ENCODE results near the gene BSPRY. TPM values are rescaled to one million over a fixed set of nuclear protein-coding genes. Genes with fewer than 3 reads are reported as not detected.

BSPRY gene
- total RNA-seq, result 10 to 100 TPM in 1 of 2 donors, 1 to 10 TPM in 1; 7.7 to 29.6 TPM

- ATAC-seq (peak; percentile 49 to 58), DNase-seq (ENCODE audit: low spot score in 2 of 2) (peak; percentile 53 to 64)
- Mint-ChIP-seq H3K36me3 (peaks cover 0 to 12% of the 10 kb centered on the region in 2 donors), H3K9me3 (no peaks in the 10 kb centered on the region), H3K27ac (peak within 1 kb of the TSS; percentile 78 to 93)
Measured at GRCh38 chr9:113349445-113350094, at the start of gene BSPRY. Gene BSPRY (plus strand): TSS chr9:113349541. CDS start chr9:113349580, 39 bp downstream.

- H3K27ac Mint-ChIP-seq, result no peak overlapping the region
- no peaks in the 10 kb centered on the region for H3K36me3 Mint-ChIP-seq
- no peak for DNase-seq (ENCODE audit: low spot score in 2 of 2)
- no peaks in the 10 kb centered on the region for H3K9me3 Mint-ChIP-seq
- ATAC-seq, result no peak
Measured at GRCh38 chr9:113299800-113300292, 49.5 kb upstream of the BSPRY start.

- Mint-ChIP-seq H3K36me3 (no peaks in the 10 kb centered on the region), H3K9me3 (no peaks in the 10 kb centered on the region), H3K27ac (no peak overlapping the region)
- ATAC-seq (no peak), DNase-seq (ENCODE audit: low spot score in 2 of 2) (no peak)
Measured at GRCh38 chr9:113301548-113301947, 47.8 kb upstream of the BSPRY start.

GRCh38 chr9:113302792-113303418 is 46.4 kb upstream of the BSPRY start, which contains the start of gene RNF183:
Gene RNF183 (minus strand): TSS chr9:113303376. CDS start chr9:113298184, 5,192 bp downstream.
- DNase-seq (ENCODE audit: low spot score in 2 of 2), result no peak
- Mint-ChIP-seq H3K27ac (no peak within 1 kb of the TSS), H3K9me3 (no peaks in the 10 kb centered on the region), H3K36me3 (no peaks in the 10 kb centered on the region)
- no peak for ATAC-seq

- Mint-ChIP-seq H3K36me3 (no peaks in the 10 kb centered on the region), H3K9me3 (no peaks in the 10 kb centered on the region), H3K27ac (no peak overlapping the region)
- ATAC-seq (no peak), DNase-seq (ENCODE audit: low spot score in 2 of 2) (no peak)
Measured at GRCh38 chr9:113306566-113306965, 42.8 kb upstream of the BSPRY start.

GRCh38 chr9:113307396-113307975 is 41.9 kb upstream of the BSPRY start:
- ATAC-seq (no peak), DNase-seq (ENCODE audit: low spot score in 2 of 2) (no peak)
- Mint-ChIP-seq H3K36me3 (no peaks in the 10 kb centered on the region), H3K9me3 (no peaks in the 10 kb centered on the region), H3K27ac (no peak overlapping the region)

GRCh38 chr9:113309204-113309813 is 40.0 kb upstream of the BSPRY start:
- Mint-ChIP-seq H3K27ac (no peak overlapping the region), H3K36me3 (no peaks in the 10 kb centered on the region), H3K9me3 (no peaks in the 10 kb centered on the region)
- no peak for DNase-seq (ENCODE audit: low spot score in 2 of 2)
- ATAC-seq, result no peak

GRCh38 chr9:113310538-113310937 is 38.8 kb upstream of the BSPRY start:
- DNase-seq (ENCODE audit: low spot score in 2 of 2) (no peak), ATAC-seq (no peak)
- H3K36me3 Mint-ChIP-seq, result no peaks in the 10 kb centered on the region
- no peaks in the 10 kb centered on the region for H3K9me3 Mint-ChIP-seq
- no peak overlapping the region for H3K27ac Mint-ChIP-seq

GRCh38 chr9:113311961-113312360 is 37.4 kb upstream of the BSPRY start:
- DNase-seq (ENCODE audit: low spot score in 2 of 2), result no peak
- no peaks in the 10 kb centered on the region for H3K9me3 Mint-ChIP-seq
- H3K36me3 Mint-ChIP-seq, result no peaks in the 10 kb centered on the region
- no peak overlapping the region for H3K27ac Mint-ChIP-seq
- ATAC-seq, result no peak

- ATAC-seq (no peak), DNase-seq (ENCODE audit: low spot score in 2 of 2) (no peak)
- Mint-ChIP-seq H3K27ac (no peak overlapping the region), H3K9me3 (no peaks in the 10 kb centered on the region), H3K36me3 (no peaks in the 10 kb centered on the region)
Measured at GRCh38 chr9:113313261-113313660, 36.1 kb upstream of the BSPRY start.

GRCh38 chr9:113315231-113315630 is 34.1 kb upstream of the BSPRY start:
- Mint-ChIP-seq H3K9me3 (no peaks in the 10 kb centered on the region), H3K36me3 (no peaks in the 10 kb centered on the region), H3K27ac (no peak overlapping the region)
- ATAC-seq (no peak), DNase-seq (ENCODE audit: low spot score in 2 of 2) (no peak)

- DNase-seq (ENCODE audit: low spot score in 2 of 2) (no peak), ATAC-seq (no peak)
- no peaks in the 10 kb centered on the region for H3K9me3 Mint-ChIP-seq
- no peak overlapping the region for H3K27ac Mint-ChIP-seq
- no peaks in the 10 kb centered on the region for H3K36me3 Mint-ChIP-seq
Measured at GRCh38 chr9:113316030-113316429, 33.3 kb upstream of the BSPRY start.

GRCh38 chr9:113317777-113318176 is 31.6 kb upstream of the BSPRY start:
- ATAC-seq (no peak), DNase-seq (ENCODE audit: low spot score in 2 of 2) (no peak)
- H3K36me3 Mint-ChIP-seq, result no peaks in the 10 kb centered on the region
- H3K9me3 Mint-ChIP-seq, result no peaks in the 10 kb centered on the region
- H3K27ac Mint-ChIP-seq, result no peak overlapping the region

- no peak for ATAC-seq
- DNase-seq (ENCODE audit: low spot score in 2 of 2), result no peak
- Mint-ChIP-seq H3K27ac (no peak overlapping the region), H3K36me3 (no peaks in the 10 kb centered on the region), H3K9me3 (no peaks in the 10 kb centered on the region)
Measured at GRCh38 chr9:113319054-113319453, 30.3 kb upstream of the BSPRY start.

GRCh38 chr9:113320051-113320450 is 29.3 kb upstream of the BSPRY start:
- Mint-ChIP-seq H3K9me3 (no peaks in the 10 kb centered on the region), H3K27ac (no peak overlapping the region), H3K36me3 (no peaks in the 10 kb centered on the region)
- ATAC-seq, result no peak
- no peak for DNase-seq (ENCODE audit: low spot score in 2 of 2)

- Mint-ChIP-seq H3K27ac (no peak overlapping the region), H3K9me3 (no peaks in the 10 kb centered on the region), H3K36me3 (no peaks in the 10 kb centered on the region)
- DNase-seq (ENCODE audit: low spot score in 2 of 2), result no peak
- no peak for ATAC-seq
Measured at GRCh38 chr9:113322671-113323070, 26.7 kb upstream of the BSPRY start.

- no peak overlapping the region for H3K27ac Mint-ChIP-seq
- H3K36me3 Mint-ChIP-seq, result no peaks in the 10 kb centered on the region
Measured at GRCh38 chr9:113326230-113326629, 23.1 kb upstream of the BSPRY start.

More at GRCh38 chr9:113326230-113326629, 23.1 kb upstream of the BSPRY start:
- ATAC-seq (no peak), DNase-seq (ENCODE audit: low spot score in 2 of 2) (no peak)
- H3K9me3 Mint-ChIP-seq, result no peaks in the 10 kb centered on the region
